Stomach (tissue), 9 donors: ENCODE data around the gene SRC. TPM values are rescaled to one million over a fixed set of nuclear protein-coding genes. Genes with fewer than 3 reads are reported as not detected.

Experiments
- DNase-seq, 2 donors: peaks; one replicate each; pipeline versions ENCODE4 v3.0.0 to v3.0.0-alpha.2; 2013 to 2019
- H3K27ac ChIP-seq, 5 donors: fragments of 200-600 bp in 4 of 5; sonication (generic) in 4 of 5; one replicate each; pipeline ENCODE4 v1.5.1; 2013 to 2019; ENCODE audit warnings: mild to moderate bottlenecking in 1 of 5, moderate library complexity in 1 of 5
- H3K27me3 ChIP-seq, 3 donors: fragments of 200-600 bp; sonication (generic); one replicate each; pipeline ENCODE4 v1.5.1; 2017 to 2019; ENCODE audit warnings: mixed run types in 1 of 3
- H3K36me3 ChIP-seq, 4 donors: fragments of 200-600 bp; sonication (generic); 1 replicate in 3 of 4; 2 replicates in 1 of 4; pipeline ENCODE4 v1.5.1; 2016 to 2019
- H3K4me1 ChIP-seq, 4 donors: fragments of 200-600 bp; sonication (generic); one replicate each; pipeline ENCODE4 v1.5.1; 2016 to 2019
- H3K4me3 ChIP-seq, 4 donors: fragments of 200-600 bp; sonication (generic) in 3 of 4; one replicate each; pipeline ENCODE4 v1.5.1; 2016 to 2019; ENCODE audit warnings: mild to moderate bottlenecking in 1 of 4
- H3K9me3 ChIP-seq, 4 donors: fragments of 200-600 bp; sonication (generic); one replicate each; pipeline ENCODE4 v1.5.1; 2016 to 2019
- EP300 ChIP-seq: sonication (generic); formaldehyde crosslinking; IDR thresholded peaks from one replicate; pipeline ENCODE4 v1.6.1; 2017; ENCODE audit warnings: antibody characterized with exemption
- POLR2A ChIP-seq, 4 donors: fragments of 450-650 bp; IDR thresholded peaks; one replicate each; pipeline ENCODE4 v1.6.1; 2016; ENCODE audit warnings: antibody characterized with exemption in 4 of 4, control low read depth in 2 of 4, mild to moderate bottlenecking in 1 of 4, moderate library complexity in 1 of 4
- POLR2AphosphoS5 ChIP-seq, 3 donors: sonication (generic); formaldehyde crosslinking; IDR thresholded peaks; one replicate each; pipeline ENCODE4 v1.6.1; 2016; ENCODE audit warnings: antibody characterized with exemption in 3 of 3
- WGBS, 5 donors: extraction: QIAGEN DNeasy Blood & Tissue Kit in 3 of 5; methylation state at CpG; one replicate each; pipeline versions ENCODE4 v1.1.5 to v1.1.7; 2013 to 2018; 5-methylcytosine and 5-hydroxymethylcytosine counted together
- intact Hi-C: fragments of 100-400 bp; cut with DNase I; formaldehyde crosslinking; loops from one replicate; pipeline ENCODE4 v1.15.1; 2023; ENCODE audit warnings: low total_unique reads
- polyA plus RNA-seq, 3 donors: library from polyadenylated mRNA; stranded (reverse); fragments of 200-250 nt; gene quantifications; one replicate each; pipeline ENCODE4 v1.2.3, GENCODE V29; 2013
- total RNA-seq, 5 donors: library from RNA; depleted of rRNA; stranded (reverse); fragments of >200 nt; gene quantifications; one replicate each; pipeline versions ENCODE4 v1.1.0 to v1.2.3, GENCODE V29; 2014 to 2016
- TF ChIP-seq, protein P1 (sequence below), 7 experiments: fragments of 450-650 bp in 4 of 7; fragments of 200-600 bp in 3 of 7; sonication (generic) in 3 of 7; IDR thresholded peaks; one replicate each; pipeline ENCODE4 v1.5.1; 2016 to 2019; ENCODE audit warnings: antibody characterized with exemption in 7 of 7, control low read depth in 2 of 7, mild to moderate bottlenecking in 1 of 7
- donor health status: healthy with polysubstance abuse.
- donor health status: Bipolar disorder and iron deficiency.
- donor health status: healthy.

The SRC gene
- total and polyA plus RNA-seq, 8 donors: 31.6 to 471 (median 47.3) TPM

DNA sequence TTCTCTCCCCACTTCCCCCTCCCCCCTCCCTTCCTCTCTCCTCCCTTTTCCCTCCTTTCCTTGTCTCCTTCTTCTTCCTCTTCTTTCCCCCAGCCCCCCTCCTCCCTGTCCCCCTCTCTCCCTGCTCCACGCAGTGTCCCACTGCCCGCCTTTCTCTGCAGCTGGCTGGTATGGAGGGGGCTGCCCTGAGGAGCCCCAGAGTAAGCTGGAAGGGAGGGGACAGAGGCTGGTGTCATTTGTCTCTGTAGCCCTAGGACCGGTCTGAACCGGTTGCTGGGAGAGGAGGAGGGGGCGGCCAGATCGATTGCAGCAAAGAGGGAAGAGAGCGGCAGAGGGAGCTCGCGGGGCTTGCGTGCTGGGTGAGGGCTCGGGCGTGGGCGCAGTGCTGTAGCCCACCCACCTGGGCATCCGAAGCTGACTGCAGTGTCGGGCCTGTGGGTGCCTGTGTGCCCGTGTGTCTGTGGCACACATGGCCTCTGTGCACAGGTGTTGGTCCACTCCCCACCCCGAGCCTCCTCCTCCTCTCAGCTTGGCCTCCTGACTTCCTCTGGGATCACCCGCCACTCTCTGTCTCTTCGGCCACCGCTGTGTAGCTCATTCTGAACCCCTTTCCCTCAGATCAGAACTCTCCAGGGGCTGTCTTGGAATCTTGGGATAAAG lies 50.6 kb downstream of the SRC start:
- H3K9me3 ChIP-seq: no peaks in the 10 kb centered on the region
- TF ChIP-seq, protein P1, sequence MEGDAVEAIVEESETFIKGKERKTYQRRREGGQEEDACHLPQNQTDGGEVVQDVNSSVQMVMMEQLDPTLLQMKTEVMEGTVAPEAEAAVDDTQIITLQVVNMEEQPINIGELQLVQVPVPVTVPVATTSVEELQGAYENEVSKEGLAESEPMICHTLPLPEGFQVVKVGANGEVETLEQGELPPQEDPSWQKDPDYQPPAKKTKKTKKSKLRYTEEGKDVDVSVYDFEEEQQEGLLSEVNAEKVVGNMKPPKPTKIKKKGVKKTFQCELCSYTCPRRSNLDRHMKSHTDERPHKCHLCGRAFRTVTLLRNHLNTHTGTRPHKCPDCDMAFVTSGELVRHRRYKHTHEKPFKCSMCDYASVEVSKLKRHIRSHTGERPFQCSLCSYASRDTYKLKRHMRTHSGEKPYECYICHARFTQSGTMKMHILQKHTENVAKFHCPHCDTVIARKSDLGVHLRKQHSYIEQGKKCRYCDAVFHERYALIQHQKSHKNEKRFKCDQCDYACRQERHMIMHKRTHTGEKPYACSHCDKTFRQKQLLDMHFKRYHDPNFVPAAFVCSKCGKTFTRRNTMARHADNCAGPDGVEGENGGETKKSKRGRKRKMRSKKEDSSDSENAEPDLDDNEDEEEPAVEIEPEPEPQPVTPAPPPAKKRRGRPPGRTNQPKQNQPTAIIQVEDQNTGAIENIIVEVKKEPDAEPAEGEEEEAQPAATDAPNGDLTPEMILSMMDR (IDR thresholded peaks at IDR 0.05): no peak
- TF ChIP-seq POLR2A (IDR thresholded peaks at IDR 0.05) (no peak), POLR2AphosphoS5 (IDR thresholded peaks at IDR 0.05) (no peak), EP300 (no peak)
- no peaks in the 10 kb centered on the region for H3K27me3 ChIP-seq
- WGBS, 5 donors: 71 to 78% (median 74%) methylated on average over 16 to 20 of the region's 20 CpGs
- intact Hi-C loops: no loop called here
- H3K4me1 ChIP-seq: peaks cover 0 to 24% (median 17%) of the 10 kb centered on the region in 4 donors
- DNase-seq: peak in 1 of 2 donors; percentile 89
- peaks cover 33 to 100% (median 99%) of the 10 kb centered on the region in 4 donors for H3K36me3 ChIP-seq
- no peak overlapping the region for H3K4me3 ChIP-seq
- no peak overlapping the region for H3K27ac ChIP-seq

DNA sequence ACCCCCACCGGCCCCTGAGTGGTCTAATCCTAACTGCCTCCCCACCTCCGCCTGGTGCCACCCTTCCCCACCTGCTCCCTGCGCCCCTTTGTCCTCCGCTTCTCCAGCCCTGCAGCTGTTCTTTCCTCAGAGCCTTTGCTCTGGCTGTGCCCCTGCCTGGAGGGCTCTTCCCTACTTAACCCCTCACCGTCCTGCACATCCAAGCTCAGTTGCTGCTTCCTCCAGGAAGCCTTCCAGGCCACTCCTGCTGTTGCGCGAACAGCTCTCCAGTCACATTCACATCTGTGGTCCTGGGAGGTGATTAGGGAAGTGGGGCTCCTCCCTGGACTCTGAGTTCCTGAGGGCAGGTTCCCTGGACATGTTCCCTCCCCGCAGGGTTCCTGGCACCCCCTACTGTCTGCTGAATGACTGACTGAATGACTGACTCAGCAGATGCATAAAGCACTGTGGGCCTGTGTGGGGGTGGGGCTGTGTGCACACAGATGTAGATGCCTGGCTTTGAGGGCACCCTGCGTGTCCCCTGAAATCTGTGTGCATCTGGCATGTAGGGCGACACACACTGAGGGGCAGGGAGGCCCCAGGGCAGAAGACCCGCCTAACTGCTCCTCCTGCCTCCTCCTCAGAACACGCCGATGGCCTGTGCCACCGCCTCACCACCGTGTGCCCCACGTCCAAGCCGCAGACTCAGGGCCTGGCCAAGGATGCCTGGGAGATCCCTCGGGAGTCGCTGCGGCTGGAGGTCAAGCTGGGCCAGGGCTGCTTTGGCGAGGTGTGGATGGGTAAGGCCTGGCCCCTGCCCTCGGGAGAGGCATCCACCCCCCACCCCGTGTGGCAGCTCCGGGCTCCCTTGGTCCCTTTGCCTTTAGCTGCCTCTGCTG lies 51.4 kb downstream of the SRC start:
- H3K9me3 ChIP-seq: no peaks in the 10 kb centered on the region
- intact Hi-C loops: no loop called here

DNA sequence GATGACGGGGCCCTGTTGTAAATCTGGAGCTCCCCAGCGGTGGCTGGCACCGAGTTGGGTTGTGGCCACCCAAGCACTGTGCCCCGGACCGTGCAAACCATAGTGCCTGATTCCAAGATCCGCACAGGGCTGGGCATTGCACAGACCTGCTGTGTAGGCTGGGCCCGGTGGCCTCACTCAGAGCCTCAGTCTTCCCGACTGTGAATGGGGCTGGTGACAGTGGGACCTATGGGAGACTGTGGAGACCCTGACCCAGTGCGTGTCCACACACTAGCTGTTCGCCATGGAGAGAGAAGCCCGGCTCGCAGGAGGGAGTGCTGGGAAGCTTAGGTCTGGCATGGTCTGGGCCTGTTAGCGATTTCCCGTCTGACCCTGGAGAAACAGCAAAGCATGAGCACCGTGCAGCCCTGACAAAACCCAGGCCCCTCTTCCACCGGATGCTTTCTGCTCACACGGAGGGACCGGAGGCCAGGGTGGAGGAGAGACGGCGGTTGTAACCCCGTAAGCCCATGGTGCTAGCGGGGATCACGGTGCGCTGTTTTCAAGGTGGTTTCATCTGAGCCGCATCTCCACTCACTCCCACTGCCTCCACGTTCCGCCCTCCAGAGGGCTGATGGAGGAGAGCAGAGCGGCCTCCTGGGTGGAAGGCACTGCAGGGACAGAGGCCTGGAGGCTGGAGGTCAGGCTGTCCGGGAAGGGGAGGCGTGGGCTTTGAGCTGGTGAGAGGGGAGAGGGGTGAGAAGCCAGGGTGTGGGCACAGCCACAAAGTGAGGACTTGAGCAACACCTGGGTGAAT lies 52.2 kb downstream of the SRC start:
- 83 to 93% (median 91%) methylated on average over 27 to 30 of the region's 30 CpGs for WGBS, 5 donors
- H3K27ac ChIP-seq: peak overlapping the region in 1 of 5 donors; percentile 21
- H3K4me1 ChIP-seq: peaks cover 0 to 21% (median 17%) of the 10 kb centered on the region in 4 donors
- intact Hi-C loops: no loop called here
- H3K4me3 ChIP-seq: no peak overlapping the region
- no peak for DNase-seq
- H3K9me3 ChIP-seq: no peaks in the 10 kb centered on the region
- TF ChIP-seq EP300: no peak
- no peak for TF ChIP-seq POLR2A (IDR thresholded peaks at IDR 0.05)
- TF ChIP-seq, protein P1 (IDR thresholded peaks at IDR 0.05): no peak
- no peak for TF ChIP-seq POLR2AphosphoS5 (IDR thresholded peaks at IDR 0.05)
- H3K27me3 ChIP-seq: no peaks in the 10 kb centered on the region
- H3K36me3 ChIP-seq: peaks cover 46 to 100% (median 99%) of the 10 kb centered on the region in 4 donors

More for the DNA sequence above, 51.4 kb downstream of the SRC start:
- Histone ChIP-seq H3K4me1 (peaks cover 0 to 24% (median 17%) of the 10 kb centered on the region in 4 donors), H3K27ac (peak overlapping the region in 1 of 5 donors; percentile 21), H3K27me3 (no peaks in the 10 kb centered on the region), H3K4me3 (no peak overlapping the region), H3K36me3 (peaks cover 41 to 100% (median 99%) of the 10 kb centered on the region in 4 donors)
- TF ChIP-seq POLR2A (IDR thresholded peaks at IDR 0.05) (no peak), POLR2AphosphoS5 (IDR thresholded peaks at IDR 0.05) (no peak), EP300 (no peak)
- TF ChIP-seq, protein P1 (IDR thresholded peaks at IDR 0.05): no peak
- no peak for DNase-seq
- WGBS, 5 donors: 86 to 90% (median 88%) methylated on average over 7 to 24 of the region's 24 CpGs
